GM12891 (cell line): ENCODE measurements around the gene MET.

ENCODE experiments used
- POLR2A ChIP-seq: IDR thresholded peaks from 2 replicates; pipeline ENCODE4 v1.6.1; 2011; ENCODE audit warnings: low read depth, low read length, control low read depth
- POLR2AphosphoS5 ChIP-seq: IDR thresholded peaks from 2 replicates; pipeline ENCODE4 v1.6.1; 2011; ENCODE audit warnings: low read depth, low read length, control low read depth
- POU2F2 ChIP-seq: IDR thresholded peaks from 2 replicates; pipeline ENCODE4 v1.6.1; 2011; ENCODE audit warnings: low read depth, mild to moderate bottlenecking, control low read depth, low read length, moderate library complexity
- SPI1 ChIP-seq: IDR thresholded peaks from 2 replicates; pipeline ENCODE4 v1.6.1; 2011; ENCODE audit warnings: low read depth, low read length, control low read depth
- TAF1 ChIP-seq: IDR thresholded peaks from 2 replicates; pipeline ENCODE4 v1.6.1; 2011; ENCODE audit warnings: low read depth, low read length, control low read depth

- no peak for TF ChIP-seq POLR2A
- no peak for TF ChIP-seq POLR2AphosphoS5
- TF ChIP-seq POU2F2 = no peak
- no peak for TF ChIP-seq TAF1
- TF ChIP-seq SPI1 = no peak
Observed at GRCh38 chr7:116815041-116815440, 143.0 kb downstream of the MET start.
